Activated gamma-delta T cell treated with Interleukin-2 at 50 U/mL for 16 hours (primary cell): ENCODE data around the gene PRDM16.

Experiments used
- DNase-seq: peaks from one replicate; pipeline ENCODE4 v3.0.0-alpha.2; 2020

Gene PRDM16

GRCh38 chr1:3461238-3461933, 392.4 kb downstream of the PRDM16 start:
- DNase-seq = no peak

GRCh38 chr1:3461934-3462275, 392.9 kb downstream of the PRDM16 start:
- no peak for DNase-seq

- DNase-seq = no peak
These were observed 393.5 kb downstream of the PRDM16 start for GRCh38 chr1:3462356-3463012.

- DNase-seq = no peak
These were observed 394.0 kb downstream of the PRDM16 start for GRCh38 chr1:3463013-3463385.

- DNase-seq = no peak
These were observed 394.4 kb downstream of the PRDM16 start for GRCh38 chr1:3463408-3463863.

- DNase-seq = no peak
These were observed 395.1 kb downstream of the PRDM16 start for GRCh38 chr1:3463891-3464648.

- DNase-seq = no peak
These were observed 395.6 kb downstream of the PRDM16 start for GRCh38 chr1:3464649-3465025.

GRCh38 chr1:3465091-3465934, 396.3 kb downstream of the PRDM16 start:
- no peak for DNase-seq

- no peak for DNase-seq
These were observed 396.9 kb downstream of the PRDM16 start for GRCh38 chr1:3465935-3466321.

GRCh38 chr1:3466366-3467075, 397.5 kb downstream of the PRDM16 start:
- no peak for DNase-seq

GRCh38 chr1:3467096-3468036, 398.4 kb downstream of the PRDM16 start:
- DNase-seq = no peak

GRCh38 chr1:3468236-3469103, 399.5 kb downstream of the PRDM16 start:
- DNase-seq = no peak

GRCh38 chr1:3469104-3469848, 400.3 kb downstream of the PRDM16 start:
- DNase-seq = no peak

- DNase-seq = no peak
These were observed 401.0 kb downstream of the PRDM16 start for GRCh38 chr1:3469849-3470649.

GRCh38 chr1:3470650-3471355, 401.8 kb downstream of the PRDM16 start:
- no peak for DNase-seq

GRCh38 chr1:3471356-3472087, 402.5 kb downstream of the PRDM16 start:
- DNase-seq = no peak
